ENCODE results near the gene ANTKMT. TPM values are rescaled to one million over a fixed set of nuclear protein-coding genes. Genes with fewer than 3 reads are reported as not detected.

The ANTKMT gene
- total and polyA plus RNA-seq, 2 donors (not counting 1 experiment from before 2014, with no cell fraction given) = 4.5 to 31.5 TPM

DNA sequence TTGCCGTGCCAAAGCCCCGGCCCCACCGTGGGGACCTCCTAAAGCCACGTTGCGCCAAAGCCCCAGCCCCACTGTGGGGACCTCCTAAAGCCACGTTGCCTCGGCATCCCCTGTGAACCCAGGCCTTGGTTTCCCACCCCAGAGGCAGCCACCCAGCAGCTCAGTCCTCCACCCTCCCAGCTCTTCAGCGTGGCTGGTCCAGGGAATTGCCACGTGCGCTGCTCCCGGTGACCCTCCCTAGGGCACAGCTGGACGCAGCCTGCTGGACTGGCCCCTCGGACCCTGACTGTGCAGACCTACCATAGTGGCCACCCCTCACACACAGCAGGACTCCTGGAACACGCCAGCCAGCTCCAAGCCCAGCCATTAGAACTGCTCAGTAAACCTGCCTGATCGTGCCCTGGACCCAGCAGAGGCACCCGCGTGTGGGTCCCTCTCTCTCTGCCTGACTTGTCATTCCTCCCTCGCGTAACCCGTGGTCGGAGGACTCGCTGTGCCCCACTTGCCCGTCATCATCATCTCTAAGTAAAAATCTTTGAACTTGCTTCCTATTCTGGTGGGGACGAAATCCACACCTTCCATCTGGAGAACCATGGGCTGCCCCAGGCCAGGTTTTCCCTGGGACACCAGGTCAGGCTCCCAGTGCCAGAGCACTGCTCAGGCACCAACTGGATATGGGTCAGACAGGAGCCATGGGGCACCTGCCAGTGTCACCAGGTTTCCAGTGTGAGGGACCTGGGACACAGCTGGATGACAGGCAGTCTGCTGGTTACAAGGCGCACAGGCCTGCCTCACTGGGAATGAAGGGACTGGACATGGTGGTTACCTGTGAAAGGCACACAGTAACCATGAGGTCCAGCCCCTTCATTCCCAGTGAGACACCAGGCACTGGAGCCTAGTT is 14.3 kb downstream of the ANTKMT start:
- H2AFZ ChIP-seq (ENCODE audit: low read length) = no peak overlapping the region
- H3K27me3 ChIP-seq (ENCODE audit: control insufficient read depth, insufficient read depth, low read length) = no peaks in the 10 kb centered on the region
- no peaks in the 10 kb centered on the region for H4K20me1 ChIP-seq (ENCODE audit: control insufficient read depth, extremely low read depth, insufficient read depth, low read length)
- no peak overlapping the region for H3K4me3 ChIP-seq (replicated peaks in 1 of 4; ENCODE audit: control extremely low read depth in 1 of 4, insufficient read depth in 1 of 4, low read depth in 3 of 4, low read length in 4 of 4)
- H3K9ac ChIP-seq (ENCODE audit: insufficient read depth, low read length) = no peak overlapping the region
- no peaks in the 10 kb centered on the region for H3K4me1 ChIP-seq (ENCODE audit: control insufficient read depth, extremely low read depth, insufficient read depth, low read length)
- TF ChIP-seq, protein P1, sequence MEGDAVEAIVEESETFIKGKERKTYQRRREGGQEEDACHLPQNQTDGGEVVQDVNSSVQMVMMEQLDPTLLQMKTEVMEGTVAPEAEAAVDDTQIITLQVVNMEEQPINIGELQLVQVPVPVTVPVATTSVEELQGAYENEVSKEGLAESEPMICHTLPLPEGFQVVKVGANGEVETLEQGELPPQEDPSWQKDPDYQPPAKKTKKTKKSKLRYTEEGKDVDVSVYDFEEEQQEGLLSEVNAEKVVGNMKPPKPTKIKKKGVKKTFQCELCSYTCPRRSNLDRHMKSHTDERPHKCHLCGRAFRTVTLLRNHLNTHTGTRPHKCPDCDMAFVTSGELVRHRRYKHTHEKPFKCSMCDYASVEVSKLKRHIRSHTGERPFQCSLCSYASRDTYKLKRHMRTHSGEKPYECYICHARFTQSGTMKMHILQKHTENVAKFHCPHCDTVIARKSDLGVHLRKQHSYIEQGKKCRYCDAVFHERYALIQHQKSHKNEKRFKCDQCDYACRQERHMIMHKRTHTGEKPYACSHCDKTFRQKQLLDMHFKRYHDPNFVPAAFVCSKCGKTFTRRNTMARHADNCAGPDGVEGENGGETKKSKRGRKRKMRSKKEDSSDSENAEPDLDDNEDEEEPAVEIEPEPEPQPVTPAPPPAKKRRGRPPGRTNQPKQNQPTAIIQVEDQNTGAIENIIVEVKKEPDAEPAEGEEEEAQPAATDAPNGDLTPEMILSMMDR (conservative IDR thresholded peaks at IDR 0.05 in 1 of 2, IDR thresholded peaks at IDR 0.05 in 1 of 2; ENCODE audit: low read depth in 1 of 2, low read length in 2 of 2) = no peak
- no peak for TF ChIP-seq EZH2 (IDR thresholded peaks at IDR 0.05; ENCODE audit: low read length, missing control alignments)
- H3K9me3 ChIP-seq (ENCODE audit: control insufficient read depth, insufficient read depth, low read depth, low read length) = no peaks in the 10 kb centered on the region
- no peak for DNase-seq (ENCODE audit: low read depth in 2 of 2)
- H3K4me2 ChIP-seq (ENCODE audit: extremely low read depth, insufficient read depth, low read length) = no peak overlapping the region
- peaks cover 28% of the 10 kb centered on the region for H3K36me3 ChIP-seq (ENCODE audit: control insufficient read depth, insufficient read depth, low read length)
- H3K27ac ChIP-seq (ENCODE audit: insufficient read depth, low read length) = no peak overlapping the region
- peaks cover 3% of the 10 kb centered on the region for H3K79me2 ChIP-seq (ENCODE audit: control insufficient read depth, insufficient read depth, low read length)

DNA sequence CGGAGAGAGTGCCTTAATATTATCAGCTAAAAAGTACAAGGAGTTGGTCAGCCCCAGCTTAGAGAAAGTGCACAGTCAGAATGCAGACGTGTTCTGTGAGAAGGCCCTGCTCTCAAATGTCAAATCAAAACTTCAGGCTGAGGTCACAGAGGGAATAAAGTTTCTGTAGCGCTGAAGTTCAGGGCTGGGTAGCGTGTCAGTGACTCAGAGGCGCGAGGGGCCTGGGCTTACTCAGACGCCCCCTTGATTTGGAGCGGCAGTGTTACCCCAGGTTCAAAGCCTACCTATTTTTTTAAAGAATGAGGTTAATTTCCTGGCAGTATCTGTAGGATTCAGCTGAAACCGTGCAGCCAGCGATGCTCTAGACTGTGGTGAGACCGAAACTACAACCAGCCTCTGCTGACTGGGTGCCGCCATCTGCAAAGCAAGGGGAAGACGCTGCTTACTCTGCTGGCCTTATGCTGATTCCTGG is 15.1 kb downstream of the ANTKMT start:
- H4K20me1 ChIP-seq (ENCODE audit: control insufficient read depth, extremely low read depth, insufficient read depth, low read length) = no peaks in the 10 kb centered on the region
- no peak overlapping the region for H2AFZ ChIP-seq (ENCODE audit: low read length)
- H3K4me3 ChIP-seq (replicated peaks in 1 of 4; ENCODE audit: control extremely low read depth in 1 of 4, insufficient read depth in 1 of 4, low read depth in 3 of 4, low read length in 4 of 4) = no peak overlapping the region
- H3K27ac ChIP-seq (ENCODE audit: insufficient read depth, low read length) = no peak overlapping the region
- H3K36me3 ChIP-seq (ENCODE audit: control insufficient read depth, insufficient read depth, low read length) = peaks cover 25% of the 10 kb centered on the region
- DNase-seq (ENCODE audit: low read depth in 2 of 2) = no peak
- H3K4me1 ChIP-seq (ENCODE audit: control insufficient read depth, extremely low read depth, insufficient read depth, low read length) = no peaks in the 10 kb centered on the region
- no peaks in the 10 kb centered on the region for H3K27me3 ChIP-seq (ENCODE audit: control insufficient read depth, insufficient read depth, low read length)
- TF ChIP-seq, protein P1 (conservative IDR thresholded peaks at IDR 0.05 in 1 of 2, IDR thresholded peaks at IDR 0.05 in 1 of 2; ENCODE audit: low read depth in 1 of 2, low read length in 2 of 2) = no peak
- TF ChIP-seq EZH2 (IDR thresholded peaks at IDR 0.05; ENCODE audit: low read length, missing control alignments) = no peak
- H3K9me3 ChIP-seq (ENCODE audit: control insufficient read depth, insufficient read depth, low read depth, low read length) = no peaks in the 10 kb centered on the region
- H3K79me2 ChIP-seq (ENCODE audit: control insufficient read depth, insufficient read depth, low read length) = peaks cover 3% of the 10 kb centered on the region
- no peak overlapping the region for H3K9ac ChIP-seq (ENCODE audit: insufficient read depth, low read length)
- H3K4me2 ChIP-seq (ENCODE audit: extremely low read depth, insufficient read depth, low read length) = no peak overlapping the region

DNA sequence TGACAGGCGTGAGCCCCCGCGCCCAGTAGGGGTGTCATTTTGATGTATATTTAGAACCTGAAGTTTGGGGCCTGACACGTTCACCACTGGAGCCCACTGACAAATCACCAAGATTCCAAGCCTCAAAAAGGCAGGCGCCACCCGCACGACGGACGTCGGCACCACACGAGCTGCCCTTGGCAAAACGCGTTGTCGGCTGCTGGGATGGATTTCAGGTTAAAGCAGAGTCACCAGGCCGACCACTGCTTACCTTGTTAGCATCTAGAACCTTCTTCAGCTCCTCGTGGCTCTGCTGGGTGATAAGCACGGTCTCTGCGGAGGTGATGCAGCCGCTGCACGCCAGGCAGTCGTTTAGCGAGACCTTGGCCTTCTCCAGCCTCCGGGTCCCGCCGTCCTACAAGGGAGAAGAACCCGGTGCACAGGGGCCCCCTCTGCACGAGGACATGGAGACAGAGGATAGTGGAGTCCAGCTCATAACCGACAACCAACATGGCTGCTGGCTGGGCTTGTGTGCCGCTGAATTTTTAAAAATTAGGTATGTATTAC is 16.1 kb downstream of the ANTKMT start:
- no peak for TF ChIP-seq EZH2 (IDR thresholded peaks at IDR 0.05; ENCODE audit: low read length, missing control alignments)
- TF ChIP-seq, protein P1 (conservative IDR thresholded peaks at IDR 0.05 in 1 of 2, IDR thresholded peaks at IDR 0.05 in 1 of 2; ENCODE audit: low read depth in 1 of 2, low read length in 2 of 2) = no peak
- Histone ChIP-seq H3K27ac (ENCODE audit: insufficient read depth, low read length) (no peak overlapping the region), H4K20me1 (ENCODE audit: control insufficient read depth, extremely low read depth, insufficient read depth, low read length) (no peaks in the 10 kb centered on the region), H3K9me3 (ENCODE audit: control insufficient read depth, insufficient read depth, low read depth, low read length) (no peaks in the 10 kb centered on the region), H3K4me3 (replicated peaks in 1 of 4; ENCODE audit: control extremely low read depth in 1 of 4, insufficient read depth in 1 of 4, low read depth in 3 of 4, low read length in 4 of 4) (no peak overlapping the region), H2AFZ (ENCODE audit: low read length) (no peak overlapping the region), H3K27me3 (ENCODE audit: control insufficient read depth, insufficient read depth, low read length) (no peaks in the 10 kb centered on the region), H3K9ac (ENCODE audit: insufficient read depth, low read length) (no peak overlapping the region), H3K4me2 (ENCODE audit: extremely low read depth, insufficient read depth, low read length) (no peak overlapping the region), H3K36me3 (ENCODE audit: control insufficient read depth, insufficient read depth, low read length) (peaks cover 22% of the 10 kb centered on the region), H3K79me2 (ENCODE audit: control insufficient read depth, insufficient read depth, low read length) (peaks cover 3% of the 10 kb centered on the region), H3K4me1 (ENCODE audit: control insufficient read depth, extremely low read depth, insufficient read depth, low read length) (no peaks in the 10 kb centered on the region)
- no peak for DNase-seq (ENCODE audit: low read depth in 2 of 2)

Data from fibroblast of lung (primary cell).